ENCODE data around the gene MAPK11. TPM values are rescaled to one million over a fixed set of nuclear protein-coding genes. Genes with fewer than 3 reads are reported as not detected.

Gene MAPK11
- 10.2 and 12.0 TPM in 2 replicates for total RNA-seq

DNA sequence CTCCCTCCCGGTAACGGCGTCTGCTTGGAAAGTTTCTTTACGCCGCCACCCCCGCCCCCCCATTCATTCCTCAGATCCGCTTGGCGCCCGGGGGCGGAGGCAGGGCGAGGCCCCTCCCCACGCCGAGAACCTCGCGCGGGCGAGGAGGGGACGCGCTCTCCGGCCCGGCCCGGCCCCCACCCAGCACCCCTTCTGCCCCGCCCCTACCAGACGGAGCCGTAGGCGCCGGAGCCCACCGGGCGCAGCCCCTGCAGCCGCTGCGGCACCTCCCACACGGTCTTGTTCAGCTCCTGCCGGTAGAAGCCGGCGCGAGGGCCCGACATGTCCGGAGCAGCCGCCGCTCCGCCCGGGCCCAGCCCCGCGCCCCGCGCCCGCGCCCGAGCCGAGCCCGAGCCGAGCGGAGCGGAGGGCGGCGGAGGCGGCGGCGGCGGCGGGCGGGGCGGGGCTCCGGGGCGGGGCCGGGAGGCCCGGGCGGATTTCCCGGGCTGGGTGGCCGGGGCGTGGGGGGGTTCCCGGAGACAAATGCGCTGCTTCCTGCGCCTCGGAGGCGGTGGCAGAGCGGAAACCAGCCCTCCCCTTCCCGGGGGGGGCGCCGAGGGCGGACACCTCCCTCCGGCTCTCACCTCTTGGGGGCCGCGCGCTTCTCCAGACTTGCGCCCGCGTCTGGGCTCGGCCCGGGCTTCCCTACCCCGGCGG lies at the start of gene MAPK11:
Gene MAPK11 (minus strand): TSS at position 411 of the 696 bp plus-strand sequence. CDS start 88 bp downstream, at position 323.
- intact Hi-C loops (cut with micrococcal nuclease) = loop anchor here (2.0 kb wide), 2 partner anchors 19 to 57 kb away; partner anchors contain the start of genes DENND6B and HDAC10

DNA sequence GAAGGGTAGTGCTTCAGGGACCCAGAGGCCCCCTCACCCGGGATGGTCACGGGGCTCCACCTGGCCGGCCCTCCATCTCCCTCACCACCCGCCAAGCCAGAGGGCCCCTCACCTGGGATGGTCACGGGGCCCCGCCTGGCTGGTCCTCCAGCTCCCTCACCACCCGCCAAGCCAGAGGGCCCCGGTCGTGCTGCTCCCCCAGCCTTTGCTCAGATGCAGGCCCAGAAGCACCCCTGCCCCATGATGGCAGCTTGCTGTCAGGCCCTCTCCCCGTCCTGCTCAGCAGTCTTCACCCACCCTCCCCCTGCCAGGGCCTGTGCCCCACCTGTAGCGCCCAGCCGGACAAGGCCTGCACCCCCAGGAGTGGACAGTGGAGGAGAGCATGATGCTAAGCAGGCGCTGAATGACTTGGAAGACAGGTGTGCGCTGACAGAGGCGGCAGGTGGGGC lies 49.3 kb upstream of the MAPK11 start:
- intact Hi-C loops (cut with micrococcal nuclease) = no loop called here

DNA sequence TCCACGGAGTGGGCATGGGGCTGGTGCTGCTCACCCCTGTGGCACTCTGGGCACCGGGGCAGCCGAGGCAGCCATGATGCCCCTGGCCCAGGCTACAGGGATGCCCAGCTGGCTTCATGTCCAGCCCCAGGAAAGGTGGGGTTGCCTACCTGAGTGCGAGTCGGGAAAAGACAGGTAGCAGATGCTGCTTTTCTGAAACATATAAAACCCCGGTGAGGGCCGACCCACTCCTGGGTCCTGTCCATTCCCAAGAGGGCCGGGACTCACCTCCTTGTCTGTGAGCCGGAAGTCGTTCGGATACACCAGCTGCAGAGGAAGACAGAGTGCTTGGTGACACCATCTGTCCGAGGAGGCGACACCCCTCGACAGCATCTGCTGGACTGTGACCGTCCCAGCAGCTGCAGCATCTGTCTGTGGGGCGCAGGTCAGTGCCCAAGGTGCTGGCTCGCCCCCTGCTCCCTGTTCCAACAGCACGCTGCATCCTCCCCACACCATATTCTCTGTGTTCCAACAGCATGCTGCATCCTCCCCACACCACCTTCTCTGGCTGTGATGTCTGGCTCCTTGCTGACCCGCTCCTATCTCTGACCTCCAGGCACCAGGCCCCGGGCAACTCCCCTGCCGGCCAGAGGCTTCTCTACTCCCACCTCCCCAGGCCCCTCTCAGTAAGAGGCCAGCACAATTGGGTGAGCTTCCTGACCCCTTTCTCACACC lies 48.7 kb upstream of the MAPK11 start:
- intact Hi-C loops (cut with micrococcal nuclease) = no loop called here

- intact Hi-C loops (cut with micrococcal nuclease) = no loop called here
Measured at GRCh38 chr22:50318356-50318697, 48.1 kb upstream of the MAPK11 start.

- intact Hi-C loops (cut with micrococcal nuclease) = no loop called here
Measured at GRCh38 chr22:50317674-50318073, 47.5 kb upstream of the MAPK11 start.

GRCh38 chr22:50317178-50317577 lies 47.0 kb upstream of the MAPK11 start:
- intact Hi-C loops (cut with micrococcal nuclease) = no loop called here

DNA sequence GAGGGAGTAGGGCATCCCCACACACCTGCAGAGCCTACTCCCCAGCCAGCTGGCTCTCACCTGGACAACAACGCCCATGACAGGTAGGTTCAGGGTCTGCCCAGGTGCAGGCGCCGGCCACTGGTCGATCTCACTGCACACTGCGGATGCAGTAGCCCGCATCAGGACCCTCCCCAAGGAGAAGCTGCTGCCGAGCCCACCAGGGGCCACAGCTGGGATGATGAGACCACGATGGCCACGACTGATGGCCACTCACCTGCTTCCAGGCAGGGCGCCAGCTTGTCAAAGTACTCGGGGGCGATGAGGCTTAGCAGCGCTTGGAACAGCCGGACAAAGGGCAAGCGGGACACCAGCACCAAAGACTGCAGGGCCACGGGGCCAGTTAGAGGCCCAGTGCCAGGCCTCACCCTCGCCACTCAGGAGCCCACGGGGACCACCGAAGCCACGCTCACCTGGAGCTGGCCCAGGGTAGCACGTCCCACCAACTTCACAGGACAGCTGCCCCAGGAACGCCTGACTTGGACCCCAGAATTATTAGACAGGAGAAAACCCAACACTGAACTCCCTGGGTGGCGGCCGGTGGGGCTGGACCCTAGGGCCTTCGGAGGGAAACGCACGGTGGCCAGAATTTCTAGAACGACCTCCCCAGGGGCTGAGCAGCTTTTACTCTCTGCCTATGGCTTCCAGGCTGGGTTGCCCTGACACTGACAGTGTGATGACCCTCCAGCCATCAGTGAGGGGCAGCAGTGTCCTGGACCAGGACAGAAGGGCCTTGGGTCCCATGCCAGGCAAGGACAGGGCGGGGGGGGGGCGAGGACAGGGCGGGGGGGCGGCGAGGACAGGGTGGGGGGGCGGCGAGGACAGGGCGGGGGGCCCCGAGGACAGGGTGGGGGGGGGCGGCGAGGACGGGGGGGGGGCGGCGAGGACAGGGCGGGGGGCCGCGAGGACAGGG lies 46.2 kb upstream of the MAPK11 start:
- intact Hi-C loops (cut with micrococcal nuclease) = no loop called here

DNA sequence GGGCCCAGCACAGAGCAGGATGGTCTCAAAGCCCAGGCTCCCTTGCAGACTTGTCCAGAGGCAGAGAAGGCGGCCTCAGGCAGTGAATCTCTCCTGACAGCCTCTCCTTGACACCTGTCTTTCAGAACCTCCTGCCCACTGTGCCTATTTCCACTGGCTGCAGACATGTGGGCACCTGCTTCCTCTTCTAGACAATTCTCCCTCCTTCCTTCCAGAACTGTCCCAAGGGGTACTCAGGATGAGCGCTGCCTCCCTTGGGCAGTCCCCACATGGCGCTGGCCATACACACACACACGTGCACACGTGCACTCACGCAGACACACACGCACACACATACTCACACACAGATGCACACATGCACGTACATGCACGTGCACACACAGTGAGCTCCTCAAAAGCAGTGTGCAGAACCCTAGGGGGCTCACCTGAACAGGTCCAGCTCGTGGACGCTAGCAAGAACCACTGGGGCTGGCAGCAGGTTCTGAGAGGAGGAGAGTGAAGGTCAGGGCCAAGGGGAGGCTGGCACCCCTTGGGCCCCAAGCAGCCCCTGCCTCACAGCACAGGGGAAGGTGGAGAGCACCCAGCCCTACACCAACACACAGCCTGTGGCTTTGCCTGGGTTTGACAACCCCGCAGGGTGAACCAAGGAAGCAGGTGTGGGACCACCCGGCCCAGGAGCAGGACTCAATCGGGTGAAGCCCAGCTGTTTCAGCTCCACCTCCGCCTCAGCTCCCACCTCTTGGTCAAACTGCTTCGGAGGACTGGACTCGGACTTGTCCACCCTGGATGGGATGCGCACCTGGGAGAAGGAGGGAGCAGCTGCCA lies 45.3 kb upstream of the MAPK11 start:
- intact Hi-C loops (cut with micrococcal nuclease) = loop anchor here (2.0 kb wide), 1 partner anchor 27 kb away; the partner anchor contains the start of gene PPP6R2

DNA sequence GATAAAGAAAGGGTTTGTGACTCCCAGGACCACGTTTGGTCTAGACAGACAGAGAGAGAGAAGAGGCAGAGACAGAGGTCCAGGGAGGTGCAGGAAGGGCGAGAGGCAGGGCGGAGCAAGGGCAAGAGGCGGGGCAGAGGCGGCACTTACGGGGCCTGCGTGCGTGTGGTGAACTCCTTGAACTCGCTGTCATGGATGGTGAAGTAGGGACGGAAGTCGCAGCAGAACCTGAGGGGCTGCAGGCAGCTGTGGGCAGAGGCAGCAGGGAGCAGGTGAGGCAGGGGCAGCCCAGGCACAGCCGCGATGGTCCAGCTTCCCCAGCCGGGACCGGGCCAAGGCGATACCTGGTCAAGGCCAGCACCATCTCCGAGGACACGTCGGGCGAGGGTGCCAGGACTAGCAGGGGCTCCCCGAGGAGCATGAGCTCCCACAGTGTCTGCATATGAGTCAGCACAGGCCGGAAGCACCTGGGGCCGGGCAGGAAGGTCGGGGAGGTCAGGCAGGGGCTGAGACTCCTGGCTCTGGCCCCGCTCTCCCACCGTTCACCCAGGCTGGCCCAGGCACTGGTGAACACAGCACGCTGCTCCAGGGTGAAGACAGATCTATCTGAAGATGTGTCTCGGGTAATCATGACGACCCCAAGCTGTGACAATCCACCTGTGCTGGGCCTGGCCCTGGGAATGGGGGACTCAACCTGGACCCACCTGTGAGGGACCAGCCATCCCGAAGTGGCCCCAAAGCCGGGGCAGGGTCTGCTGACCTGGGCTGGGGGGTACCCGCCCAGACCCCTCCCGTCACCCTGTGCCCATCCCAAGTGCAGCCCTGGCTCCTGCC lies 44.5 kb upstream of the MAPK11 start:
- intact Hi-C loops (cut with micrococcal nuclease) = loop anchor here (2.0 kb wide), 1 partner anchor 28 kb away; the partner anchor contains the start of gene PPP6R2

- intact Hi-C loops (cut with micrococcal nuclease) = loop anchor here (2.0 kb wide), 1 partner anchor 29 kb away; the partner anchor contains the start of gene PPP6R2
Measured at GRCh38 chr22:50314081-50314454, 43.9 kb upstream of the MAPK11 start.

- intact Hi-C loops (cut with micrococcal nuclease) = no loop called here
Measured at GRCh38 chr22:50313600-50313999, 43.4 kb upstream of the MAPK11 start.

DNA sequence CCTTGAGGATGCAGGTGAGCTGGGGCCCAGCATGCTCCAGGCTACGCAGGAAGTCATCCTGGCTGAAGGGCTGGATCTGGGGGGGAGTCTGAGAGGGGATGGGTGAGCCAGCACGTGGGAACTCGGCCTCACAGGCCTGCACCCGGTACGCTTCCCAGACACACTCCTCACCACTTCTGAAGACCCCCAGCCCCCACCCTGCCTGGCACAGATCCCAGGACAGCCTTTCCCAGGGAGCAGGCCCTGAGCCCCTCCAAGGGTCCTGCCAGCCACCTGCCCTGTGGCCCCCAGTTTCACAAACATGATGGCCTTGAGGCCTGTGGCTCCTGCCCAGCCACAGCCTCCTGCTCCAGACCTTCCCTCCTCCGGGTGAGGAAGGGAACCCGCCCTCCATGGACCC lies 42.8 kb upstream of the MAPK11 start:
- intact Hi-C loops (cut with micrococcal nuclease) = no loop called here

- intact Hi-C loops (cut with micrococcal nuclease) = no loop called here
Measured at GRCh38 chr22:50312371-50312770, 42.2 kb upstream of the MAPK11 start.

- intact Hi-C loops (cut with micrococcal nuclease) = no loop called here
Measured at GRCh38 chr22:50311606-50312351, 41.6 kb upstream of the MAPK11 start.

- intact Hi-C loops (cut with micrococcal nuclease) = no loop called here
Measured at GRCh38 chr22:50310949-50311444, 40.8 kb upstream of the MAPK11 start.

- intact Hi-C loops (cut with micrococcal nuclease) = no loop called here
Measured at GRCh38 chr22:50310031-50310722, 40.0 kb upstream of the MAPK11 start.

- intact Hi-C loops (cut with micrococcal nuclease) = no loop called here
Measured at GRCh38 chr22:50309601-50309991, 39.4 kb upstream of the MAPK11 start.

DNA sequence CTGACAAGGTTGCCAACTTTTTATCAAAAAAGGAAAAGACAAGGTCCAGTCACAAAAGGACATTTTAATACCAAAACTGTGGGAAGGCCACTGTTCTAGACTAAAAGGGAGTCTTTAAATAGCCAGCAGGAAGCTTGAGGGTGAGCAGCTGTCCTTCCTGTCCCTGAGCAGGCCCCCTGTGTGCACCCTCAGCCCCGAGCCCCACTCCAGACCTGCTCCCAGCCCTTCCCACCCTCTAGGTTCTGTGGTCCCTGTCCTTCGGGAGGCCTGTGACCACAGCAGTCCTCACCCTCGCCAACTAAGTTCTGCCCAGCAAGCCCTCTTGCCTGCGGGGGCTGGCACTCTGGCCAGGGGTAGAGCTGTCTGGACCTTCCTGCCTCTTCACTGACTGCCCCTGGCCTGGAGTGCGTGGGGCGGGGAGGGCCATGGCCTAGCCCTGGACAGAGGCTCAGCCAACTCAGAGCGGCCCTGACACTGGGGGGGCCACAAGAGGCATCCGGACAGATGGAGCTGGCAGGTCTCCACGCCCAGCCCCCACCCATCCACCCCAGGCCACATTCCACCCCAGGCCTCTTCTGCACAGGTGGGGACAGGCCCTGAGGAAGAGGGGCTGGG lies 38.9 kb upstream of the MAPK11 start:
- intact Hi-C loops (cut with micrococcal nuclease) = no loop called here
